Hepatic stellate cell (primary cell): ENCODE data around the gene EI24.

Source experiments
- DNase-seq: peaks from one replicate; pipeline ENCODE4 v3.0.0; 2011; ENCODE audit warnings: low spot score

EI24 gene

GRCh38 chr11:125627236-125627910 is 58.1 kb downstream of the EI24 start:
- DNase-seq, result no peak
